GM21825 (cell line): ENCODE results near the gene OR7D2.

ENCODE experiments used
- ATAC-seq: cut with Tn5 transposase; IDR thresholded peaks from one replicate; pipeline ENCODE4 v1.9.1; 2021; ENCODE audit warnings: mild to moderate bottlenecking, moderate library complexity; ENCODE audit not compliant: unreplicated experiment

The OR7D2 gene

GRCh38 chr19:9205501-9206113, 26.8 kb downstream of the OR7D2 start:
- ATAC-seq, result no peak

- no peak for ATAC-seq
Observed at GRCh38 chr19:9219489-9219888, 40.7 kb downstream of the OR7D2 start, which contains the start of gene OR7D4. TSS of gene OR7D4 (minus strand) at chr19:9219589. CDS start at chr19:9214837, 4,752 bp downstream.
